Common myeloid progenitor, CD34-positive (primary cell): ENCODE measurements around the gene CACNB1.

Experiments
- CTCF ChIA-PET: fragments of 350-600 bp; sonication (Branson Sonifier 250); formaldehyde crosslinking; loops from one replicate; lab custom pipeline; 2021; ENCODE audit warnings: antibody characterized with exemption; lab: Charles Lee
- POLR2A ChIA-PET: fragments of 350-600 bp; sonication (Branson Sonifier 250); formaldehyde crosslinking; loops from one replicate; lab custom pipeline; 2021; ENCODE audit warnings: antibody characterized with exemption; lab: Charles Lee
- DNase-seq, 3 donors: peaks; one replicate each; pipeline versions ENCODE4 v3.0.0 to v3.0.0-alpha.2; 2013
- H3K27ac ChIP-seq, 2 experiments: 1 replicate in 1 of 2; 2 replicates in 1 of 2; pipeline ENCODE4 v1.7.0; 2013; ENCODE audit warnings: inconsistent platforms in 2 of 2, low read length in 2 of 2, mild to moderate bottlenecking in 2 of 2, low read depth in 1 of 2, moderate library complexity in 1 of 2; ENCODE audit not compliant: severe bottlenecking in 2 of 2, insufficient read depth in 1 of 2, poor library complexity in 1 of 2
- H3K27me3 ChIP-seq, 5 experiments: replicated peaks in 2 of 5; 1 replicate in 3 of 5; 2 replicates in 2 of 5; pipeline versions ENCODE4 v1.6.1 to v1.7.0; 2013; ENCODE audit warnings: low read length in 4 of 5, mild to moderate bottlenecking in 2 of 5, moderate library complexity in 2 of 5, inconsistent platforms in 1 of 5; ENCODE audit not compliant: insufficient read depth in 5 of 5, control insufficient read depth in 4 of 5
- H3K36me3 ChIP-seq, 4 experiments: 1 replicate in 2 of 4; 2 replicates in 2 of 4; pipeline versions ENCODE4 v1.6.1 to v1.7.0; 2013; ENCODE audit warnings: low read length in 3 of 4, control low read depth in 1 of 4, mild to moderate bottlenecking in 1 of 4; ENCODE audit not compliant: control insufficient read depth in 4 of 4, insufficient read depth in 4 of 4
- H3K4me1 ChIP-seq, 4 experiments: 1 replicate in 3 of 4; 2 replicates in 1 of 4; pipeline versions ENCODE4 v1.6.1 to v1.7.1; 2013; ENCODE audit warnings: low read length in 3 of 4, mild to moderate bottlenecking in 3 of 4, control low read depth in 1 of 4, inconsistent platforms in 1 of 4, moderate library complexity in 1 of 4; ENCODE audit not compliant: control insufficient read depth in 4 of 4, insufficient read depth in 4 of 4; ENCODE audit errors: control extremely low read depth in 1 of 4
- H3K4me3 ChIP-seq, 7 experiments: 1 replicate in 4 of 7; 2 replicates in 3 of 7; pipeline versions ENCODE4 v1.5.1 to v1.7.0; 2013; ENCODE audit warnings: mild to moderate bottlenecking in 7 of 7, low read length in 6 of 7, moderate library complexity in 6 of 7, inconsistent platforms in 2 of 7, low read depth in 2 of 7, control low read depth in 1 of 7; ENCODE audit not compliant: insufficient read depth in 4 of 7, control insufficient read depth in 1 of 7; ENCODE audit errors: extremely low read depth in 1 of 7
- H3K9me3 ChIP-seq, 5 experiments: 1 replicate in 4 of 5; 2 replicates in 1 of 5; pipeline versions ENCODE4 v1.6.1 to v1.7.1; 2013; ENCODE audit warnings: low read length in 4 of 5, mild to moderate bottlenecking in 2 of 5, inconsistent platforms in 1 of 5, low read depth in 1 of 5, moderate library complexity in 1 of 5; ENCODE audit not compliant: control insufficient read depth in 4 of 5, insufficient read depth in 2 of 5; ENCODE audit errors: control extremely low read depth in 1 of 5
- WGBS: methylation state at CpG from one replicate; pipeline ENCODE4 v1.1.5; 2013; ENCODE audit not compliant: insufficient coverage; 5-methylcytosine and 5-hydroxymethylcytosine counted together

The CACNB1 gene

GRCh38 chr17:39221572-39221971, 24.1 kb upstream of the CACNB1 start:
- Histone ChIP-seq H3K4me3 (no peak overlapping the region), H3K36me3 (no peaks in the 10 kb centered on the region), H3K9me3 (no peaks in the 10 kb centered on the region), H3K4me1 (peaks cover 0 to 24% (median 18%) of the 10 kb centered on the region in 4 experiments), H3K27me3 (peaks cover 0 to 74% (median 39%) of the 10 kb centered on the region in 5 experiments), H3K27ac (no peak overlapping the region)
- no peak for DNase-seq
- WGBS = 92% methylated on average over 6 of the region's 6 CpGs
- POLR2A ChIA-PET = no interaction called here
- CTCF ChIA-PET = interaction anchor here (0.8 to 3.0 kb wide), 5 partner anchors 10 to 23 kb away, joined by 3 to 16 read pairs (median 6); no protein-coding TSS in a partner anchor

GRCh38 chr17:39219647-39220154, 22.2 kb upstream of the CACNB1 start:
- Histone ChIP-seq H3K9me3 (no peaks in the 10 kb centered on the region), H3K36me3 (no peaks in the 10 kb centered on the region), H3K4me1 (peaks cover 0 to 7% (median 4%) of the 10 kb centered on the region in 4 experiments), H3K4me3 (no peak overlapping the region), H3K27ac (no peak overlapping the region), H3K27me3 (peaks cover 0 to 57% (median 29%) of the 10 kb centered on the region in 5 experiments)
- WGBS = 90% methylated on average over 8 of the region's 8 CpGs
- CTCF ChIA-PET = interaction anchor here (1.0 to 2.7 kb wide), 4 partner anchors 12 to 18 kb away, joined by 3 to 16 read pairs (median 6); no protein-coding TSS in a partner anchor
- POLR2A ChIA-PET = no interaction called here
- no peak for DNase-seq

GRCh38 chr17:39218906-39219305, 21.4 kb upstream of the CACNB1 start:
- DNase-seq = no peak
- ChIA-PET POLR2A (no interaction called here), CTCF (interaction anchor here (1.0 to 1.6 kb wide), 5 partner anchors 14 to 28 kb away, joined by 3 to 7 read pairs (median 4); no protein-coding TSS in a partner anchor)
- 100% methylated on average over 5 of the region's 8 CpGs for WGBS
- Histone ChIP-seq H3K9me3 (no peaks in the 10 kb centered on the region), H3K4me1 (peaks cover 0 to 4% (median 2%) of the 10 kb centered on the region in 4 experiments), H3K27ac (no peak overlapping the region), H3K36me3 (no peaks in the 10 kb centered on the region), H3K4me3 (no peak overlapping the region), H3K27me3 (peaks cover 0 to 50% (median 25%) of the 10 kb centered on the region in 5 experiments)

- Histone ChIP-seq H3K4me1 (peaks cover 0 to 4% (median 2%) of the 10 kb centered on the region in 4 experiments), H3K27ac (no peak overlapping the region), H3K9me3 (no peaks in the 10 kb centered on the region), H3K4me3 (peak overlapping the region in 1 of 7 experiments; percentile 38), H3K27me3 (peaks cover 0 to 39% (median 18%) of the 10 kb centered on the region in 5 experiments), H3K36me3 (no peaks in the 10 kb centered on the region)
- 21% methylated on average over 16 of the region's 24 CpGs for WGBS
- ChIA-PET POLR2A (interaction anchor here (0.9 kb wide), 1 partner anchor 18 kb away, joined by 3 read pairs; the partner anchor contains the start of gene RPL19), CTCF (interaction anchor here (1.2 to 1.6 kb wide), 4 partner anchors 11 to 29 kb away, joined by 3 to 6 read pairs (median 4); no protein-coding TSS in a partner anchor)
- no peak for DNase-seq
Observed at GRCh38 chr17:39217734-39218369, 20.4 kb upstream of the CACNB1 start.

DNA sequence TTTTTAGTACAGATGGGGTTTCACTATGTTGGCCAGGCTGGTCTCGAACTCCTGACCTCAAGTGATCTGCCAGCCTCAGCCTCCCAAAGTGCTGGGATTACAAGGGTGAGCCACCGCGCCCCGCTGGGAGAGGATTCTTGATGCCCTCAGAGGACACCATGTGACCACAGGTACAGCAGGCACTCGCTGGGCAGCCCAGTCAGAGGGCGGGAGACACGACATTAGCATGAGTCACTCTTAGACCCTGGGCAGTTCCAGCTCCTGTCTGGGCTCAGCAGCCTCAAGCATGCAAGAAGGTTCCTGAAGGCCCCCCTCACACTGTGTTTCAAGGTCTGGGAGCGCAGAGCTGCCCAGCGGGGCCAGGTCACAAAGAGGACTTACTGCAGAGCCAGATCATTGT, 16.4 kb upstream of the CACNB1 start:
- 93% methylated on average over 8 of the region's 9 CpGs for WGBS
- Histone ChIP-seq H3K4me1 (peaks cover 0 to 25% (median 21%) of the 10 kb centered on the region in 4 experiments), H3K4me3 (no peak overlapping the region), H3K9me3 (no peaks in the 10 kb centered on the region), H3K36me3 (no peaks in the 10 kb centered on the region), H3K27me3 (peaks cover 0 to 28% (median 5%) of the 10 kb centered on the region in 5 experiments), H3K27ac (no peak overlapping the region)
- ChIA-PET POLR2A (no interaction called here), CTCF (interaction anchor here (0.9 to 3.5 kb wide), 3 partner anchors 22 to 30 kb away, joined by 4 to 14 read pairs (median 5); no protein-coding TSS in a partner anchor)
- DNase-seq = no peak

- POLR2A ChIA-PET = interaction anchor here (1.2 kb wide), 1 partner anchor 10 kb away, joined by 3 read pairs; no protein-coding TSS in a partner anchor
- Histone ChIP-seq H3K4me1 (peaks cover 0 to 29% (median 24%) of the 10 kb centered on the region in 4 experiments), H3K27ac (no peak overlapping the region), H3K36me3 (no peaks in the 10 kb centered on the region), H3K9me3 (no peaks in the 10 kb centered on the region), H3K27me3 (peaks cover 0 to 19% (median 3%) of the 10 kb centered on the region in 5 experiments), H3K4me3 (no peak overlapping the region)
- no peak for DNase-seq
- WGBS = 87% methylated on average over 16 of the region's 16 CpGs
- CTCF ChIA-PET = interaction anchor here (1.1 to 3.5 kb wide), 4 partner anchors 11 to 31 kb away, joined by 3 to 14 read pairs (median 4); no protein-coding TSS in a partner anchor
Observed at GRCh38 chr17:39212841-39213480, 15.5 kb upstream of the CACNB1 start.
